Loucy (cell line): ENCODE results near the gene EOLA1.

Source experiments
- H2AFZ ChIP-seq: fragments of 200-600 bp; sonication (generic); 2 replicates; pipeline ENCODE4 v1.6.0; 2016; ENCODE audit warnings: antibody characterized with exemption, mild to moderate bottlenecking, low read length, moderate library complexity
- H3F3A ChIP-seq: fragments of 200-600 bp; 2 replicates; pipeline ENCODE4 v1.6.0; 2016; ENCODE audit warnings: antibody characterized with exemption, low read depth, mild to moderate bottlenecking
- H3K27me3 ChIP-seq: fragments of 200-600 bp; sonication (generic); 2 replicates; pipeline ENCODE4 v1.6.1; 2014; ENCODE audit warnings: low read length, mild to moderate bottlenecking; ENCODE audit not compliant: insufficient read depth, poor library complexity, severe bottlenecking
- H3K36me3 ChIP-seq: fragments of 200-600 bp; sonication (generic); 2 replicates; pipeline ENCODE4 v1.6.1; 2016; ENCODE audit warnings: low read length; ENCODE audit not compliant: insufficient read depth
- H3K4me1 ChIP-seq: fragments of 200-600 bp; sonication (generic); 2 replicates; pipeline ENCODE4 v1.5.1; 2014; ENCODE audit warnings: low read length, mild to moderate bottlenecking; ENCODE audit not compliant: insufficient read depth, poor library complexity, severe bottlenecking
- H3K4me2 ChIP-seq: fragments of 200-600 bp; sonication (generic); 2 replicates; pipeline ENCODE4 v1.6.0; 2014; ENCODE audit warnings: antibody characterized with exemption, low read length, low read depth, mild to moderate bottlenecking; ENCODE audit not compliant: poor library complexity, severe bottlenecking
- H3K4me3 ChIP-seq: fragments of 200-600 bp; sonication (generic); 2 replicates; pipeline ENCODE4 v1.5.1; 2014; ENCODE audit warnings: low read length, mild to moderate bottlenecking, mixed read lengths; ENCODE audit not compliant: poor library complexity, severe bottlenecking
- H3K79me2 ChIP-seq: fragments of 200-600 bp; sonication (generic); 2 replicates; pipeline ENCODE4 v1.6.1; 2014; ENCODE audit warnings: low read length; ENCODE audit not compliant: insufficient read depth
- H3K9ac ChIP-seq: fragments of 200-600 bp; sonication (generic); 2 replicates; pipeline ENCODE4 v1.6.0; 2014; ENCODE audit warnings: mild to moderate bottlenecking, low read depth, low read length, moderate library complexity; ENCODE audit not compliant: poor library complexity, severe bottlenecking
- H3K9me2 ChIP-seq: fragments of 200-600 bp; sonication (generic); replicated peaks from 2 replicates; pipeline ENCODE4 v1.6.1; 2016; ENCODE audit warnings: low read depth, low read length, mixed read lengths
- H3K9me3 ChIP-seq: fragments of 200-600 bp; sonication (generic); 2 replicates; pipeline ENCODE4 v1.6.1; 2014; ENCODE audit warnings: mild to moderate bottlenecking, antibody characterized with exemption, low read length, low read depth; ENCODE audit not compliant: insufficient read depth
- H4K20me1 ChIP-seq: fragments of 200-600 bp; sonication (generic); 2 replicates; pipeline ENCODE4 v1.6.0; 2014; ENCODE audit warnings: antibody characterized with exemption, low read length, mild to moderate bottlenecking; ENCODE audit not compliant: insufficient read depth, poor library complexity, severe bottlenecking
- EZH2phosphoT487 ChIP-seq: fragments of 200-600 bp; IDR thresholded peaks from 2 replicates; pipeline ENCODE4 v1.6.1; 2018; ENCODE audit warnings: antibody characterized with exemption, mild to moderate bottlenecking, moderate library complexity, borderline replicate concordance
- TF ChIP-seq, protein P1 (sequence below): fragments of 200-600 bp; sonication (generic); conservative IDR thresholded peaks from 2 replicates; pipeline ENCODE4 v1.5.1; 2014; ENCODE audit warnings: mild to moderate bottlenecking, antibody characterized with exemption, low read length

EOLA1 gene

DNA sequence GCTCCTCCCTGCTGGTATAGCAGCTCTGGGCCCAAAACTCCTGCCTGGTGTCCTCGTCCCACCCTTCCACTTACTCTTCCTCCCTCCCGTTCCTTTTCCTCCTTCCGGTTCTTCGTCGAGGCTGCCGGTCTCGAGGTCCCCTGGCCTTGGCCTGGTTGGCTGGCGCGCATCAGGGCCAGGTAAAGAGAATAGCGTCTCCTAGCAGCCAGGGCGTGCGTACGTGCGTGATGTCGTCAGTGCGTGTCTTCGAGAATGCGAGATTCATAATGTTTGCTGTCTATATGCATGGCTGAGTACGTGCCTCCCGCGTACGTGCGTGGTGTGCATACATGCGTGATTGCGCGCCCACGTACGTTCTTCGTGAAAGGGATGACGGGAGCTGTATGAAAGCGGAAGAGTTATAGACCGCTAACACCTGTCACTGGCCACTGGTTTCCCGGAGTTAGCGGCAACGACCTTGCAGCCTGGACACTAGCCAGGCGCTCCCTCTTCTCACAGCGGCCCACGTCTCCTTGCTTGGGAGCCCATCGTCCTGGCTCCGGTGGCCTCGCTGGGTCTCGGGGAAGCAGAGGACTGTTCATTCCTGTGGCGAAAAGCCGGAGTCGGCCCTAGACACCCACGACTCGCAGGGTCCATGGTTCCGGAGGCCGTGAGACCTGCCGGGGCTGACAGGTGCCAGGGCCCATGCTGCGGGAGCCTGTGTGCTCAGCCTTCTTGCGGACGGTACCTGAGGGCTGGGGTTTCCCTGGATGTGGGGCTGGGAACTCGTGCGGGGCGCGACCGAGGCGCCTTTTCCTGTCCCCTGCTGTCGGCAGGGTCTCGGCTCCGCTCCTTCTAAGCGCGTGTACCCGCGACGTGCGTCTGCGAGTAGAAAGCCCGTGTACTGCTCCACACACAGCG, at the start of gene EOLA1:
TSS of gene EOLA1 (plus strand) at position 392 of the 900 bp plus-strand sequence. CDS start 4,619 bp downstream, outside the sequence.
- H2AFZ ChIP-seq = peak within 1 kb of the TSS; percentile 79
- H3K27me3 ChIP-seq = no peaks in the 10 kb centered on the region
- H3F3A ChIP-seq = no peaks in the 10 kb centered on the region
- no peaks in the 10 kb centered on the region for H3K4me1 ChIP-seq
- H3K9me2 ChIP-seq = no peaks in the 10 kb centered on the region
- H3K9me3 ChIP-seq = no peaks in the 10 kb centered on the region
- peak within 1 kb of the TSS; percentile 83 for H3K4me3 ChIP-seq
- peak within 1 kb of the TSS; percentile 85 for H3K4me2 ChIP-seq
- H3K9ac ChIP-seq = peak within 1 kb of the TSS; percentile 81
- H3K36me3 ChIP-seq = no peaks in the 10 kb centered on the region
- peaks cover 5% of the 10 kb centered on the region; the same call in 1 of the 2 replicates for H3K79me2 ChIP-seq
- TF ChIP-seq, protein P1, sequence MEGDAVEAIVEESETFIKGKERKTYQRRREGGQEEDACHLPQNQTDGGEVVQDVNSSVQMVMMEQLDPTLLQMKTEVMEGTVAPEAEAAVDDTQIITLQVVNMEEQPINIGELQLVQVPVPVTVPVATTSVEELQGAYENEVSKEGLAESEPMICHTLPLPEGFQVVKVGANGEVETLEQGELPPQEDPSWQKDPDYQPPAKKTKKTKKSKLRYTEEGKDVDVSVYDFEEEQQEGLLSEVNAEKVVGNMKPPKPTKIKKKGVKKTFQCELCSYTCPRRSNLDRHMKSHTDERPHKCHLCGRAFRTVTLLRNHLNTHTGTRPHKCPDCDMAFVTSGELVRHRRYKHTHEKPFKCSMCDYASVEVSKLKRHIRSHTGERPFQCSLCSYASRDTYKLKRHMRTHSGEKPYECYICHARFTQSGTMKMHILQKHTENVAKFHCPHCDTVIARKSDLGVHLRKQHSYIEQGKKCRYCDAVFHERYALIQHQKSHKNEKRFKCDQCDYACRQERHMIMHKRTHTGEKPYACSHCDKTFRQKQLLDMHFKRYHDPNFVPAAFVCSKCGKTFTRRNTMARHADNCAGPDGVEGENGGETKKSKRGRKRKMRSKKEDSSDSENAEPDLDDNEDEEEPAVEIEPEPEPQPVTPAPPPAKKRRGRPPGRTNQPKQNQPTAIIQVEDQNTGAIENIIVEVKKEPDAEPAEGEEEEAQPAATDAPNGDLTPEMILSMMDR = no peak
- TF ChIP-seq EZH2phosphoT487 = no peak
- H4K20me1 ChIP-seq = no peaks in the 10 kb centered on the region

DNA sequence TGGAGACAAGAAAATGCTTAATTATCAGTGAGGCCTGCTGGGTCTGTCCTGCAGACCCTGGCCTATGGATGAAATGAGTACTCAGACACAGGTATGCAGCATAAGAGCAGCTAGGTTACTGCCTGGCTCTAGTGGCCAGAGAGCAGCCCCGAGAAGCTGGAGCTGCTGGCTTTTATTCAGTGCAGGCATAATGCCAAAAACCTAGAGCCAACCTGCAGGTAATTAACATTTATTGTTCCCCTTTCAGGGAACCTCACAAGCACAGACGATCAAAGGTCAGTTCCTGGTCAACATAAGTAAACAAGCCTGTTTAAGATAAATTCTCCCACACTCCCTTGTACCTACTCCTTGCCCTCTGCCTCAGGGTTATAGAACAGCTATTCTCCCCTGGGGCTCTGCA, 49.0 kb upstream of the EOLA1 start:
- H3K27me3 ChIP-seq = no peaks in the 10 kb centered on the region
- no peaks in the 10 kb centered on the region for H3K79me2 ChIP-seq
- H3K4me3 ChIP-seq = no peak overlapping the region
- no peak overlapping the region for H3K4me2 ChIP-seq
- no peaks in the 10 kb centered on the region for H3K9me3 ChIP-seq
- no peak overlapping the region for H2AFZ ChIP-seq
- H3K4me1 ChIP-seq = peaks cover 6% of the 10 kb centered on the region
- H3K36me3 ChIP-seq = peaks cover 39% of the 10 kb centered on the region; the same call in 1 of the 2 replicates
- no peak overlapping the region for H3K9ac ChIP-seq
- H3F3A ChIP-seq = no peaks in the 10 kb centered on the region
- no peaks in the 10 kb centered on the region for H3K9me2 ChIP-seq
- TF ChIP-seq EZH2phosphoT487 = no peak
- TF ChIP-seq, protein P1 = no peak
- H4K20me1 ChIP-seq = no peaks in the 10 kb centered on the region

DNA sequence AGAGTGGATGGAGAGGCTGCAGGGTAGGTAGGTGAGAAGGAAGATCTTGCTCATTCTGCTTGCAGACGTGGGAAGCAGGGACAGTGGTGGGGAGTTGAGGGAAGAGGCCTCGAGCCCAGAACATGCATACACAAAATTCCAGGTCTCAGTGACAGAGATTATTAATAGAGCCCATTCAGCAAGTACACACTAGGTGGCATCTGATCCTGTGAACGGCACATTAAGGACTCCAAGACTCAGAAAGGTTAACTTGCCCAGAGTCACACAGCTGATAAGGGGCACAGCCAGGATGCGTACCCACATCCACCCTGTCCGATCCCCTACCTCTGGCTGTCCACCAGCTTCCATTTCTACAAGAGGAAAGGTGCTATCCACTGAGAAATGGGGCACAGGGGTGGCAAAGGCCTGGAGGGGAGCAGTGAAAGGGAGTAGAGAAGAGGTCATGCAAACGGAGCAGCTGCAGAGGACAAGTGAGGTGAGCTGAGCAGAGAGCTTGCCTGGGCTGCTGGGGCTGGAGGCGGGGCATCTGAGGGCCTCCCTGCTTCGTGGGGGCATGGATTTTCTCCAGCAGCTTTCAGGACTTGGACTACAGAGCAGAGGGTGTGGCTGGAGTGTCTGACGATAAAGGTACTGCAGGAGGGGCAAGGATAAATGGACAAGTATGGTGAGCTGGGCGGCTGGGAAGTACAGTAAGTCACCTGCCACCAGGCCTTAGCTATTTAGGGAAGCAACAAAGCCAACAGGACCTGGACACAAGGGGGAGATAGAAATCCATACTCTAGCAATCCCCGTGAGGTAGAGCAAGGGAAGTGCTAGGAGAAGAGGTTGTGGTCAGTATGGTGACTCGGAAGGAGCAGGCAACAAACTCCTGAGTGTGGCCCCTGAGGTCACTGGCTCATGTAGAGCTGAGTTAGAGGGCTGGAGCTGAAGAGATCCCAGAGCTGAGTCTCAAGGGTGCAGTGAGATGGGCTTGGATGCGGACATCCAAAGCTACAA, 46.9 kb upstream of the EOLA1 start:
- Histone ChIP-seq H3K36me3 (peaks cover 54% of the 10 kb centered on the region; the same call in 1 of the 2 replicates), H3K4me1 (no peaks in the 10 kb centered on the region), H4K20me1 (no peaks in the 10 kb centered on the region), H3K9ac (no peak overlapping the region), H3K4me2 (no peak overlapping the region), H3K9me2 (no peaks in the 10 kb centered on the region), H3K27me3 (no peaks in the 10 kb centered on the region), H3K9me3 (no peaks in the 10 kb centered on the region), H3K79me2 (no peaks in the 10 kb centered on the region), H2AFZ (no peak overlapping the region), H3F3A (no peaks in the 10 kb centered on the region), H3K4me3 (no peak overlapping the region)
- TF ChIP-seq, protein P1 = peak; percentile 30; the same call in 1 of the 2 replicates
- TF ChIP-seq EZH2phosphoT487 = no peak
